ENCODE data around the gene BFSP1. TPM values are rescaled to one million over a fixed set of nuclear protein-coding genes. Genes with fewer than 3 reads are reported as not detected.

Gene BFSP1
- total and polyA plus RNA-seq, 2 donors (not counting 3 experiments of a cell fraction or from before 2014, with no cell fraction given): 3.1 to 5.2 TPM

- Histone ChIP-seq H3K9ac (replicated peaks; ENCODE audit: extremely low read depth, insufficient read depth, low read length) (no peak overlapping the region), H4K20me1 (replicated peaks; ENCODE audit: control insufficient read depth, extremely low read depth, insufficient read depth, low read length) (no peaks in the 10 kb centered on the region), H3K27me3 (ENCODE audit: control insufficient read depth in 2 of 2, insufficient read depth in 2 of 2, low read length in 2 of 2) (peaks cover 0 to 4% of the 10 kb centered on the region in 2 experiments), H3K4me3 (replicated peaks in 1 of 3; ENCODE audit: insufficient read depth in 1 of 3, low read depth in 1 of 3, low read length in 3 of 3) (no peak overlapping the region), H3K9me3 (replicated peaks; ENCODE audit: control insufficient read depth, insufficient read depth, low read length) (no peaks in the 10 kb centered on the region), H3K79me2 (ENCODE audit: control insufficient read depth, insufficient read depth, low read length) (no peaks in the 10 kb centered on the region), H3K4me2 (ENCODE audit: insufficient read depth, low read length) (no peak overlapping the region), H3K4me1 (ENCODE audit: control insufficient read depth, extremely low read depth, insufficient read depth, low read length) (no peaks in the 10 kb centered on the region), H3K9me1 (replicated peaks; ENCODE audit: control insufficient read depth, extremely low read depth, insufficient read depth, low read length) (no peaks in the 10 kb centered on the region), H3K27ac (ENCODE audit: insufficient read depth, low read depth, low read length) (no peak overlapping the region), H2AFZ (ENCODE audit: low read depth, low read length) (no peak overlapping the region), H3K36me3 (ENCODE audit: control insufficient read depth in 2 of 2, extremely low read depth in 1 of 2, insufficient read depth in 2 of 2, low read length in 2 of 2) (no peaks in the 10 kb centered on the region)
- FAIRE-seq: no peak
- no peak for TF ChIP-seq EZH2 (IDR thresholded peaks at IDR 0.05; ENCODE audit: borderline replicate concordance, low read depth, low read length, severe bottlenecking)
- no peak for TF ChIP-seq MYC (IDR thresholded peaks at IDR 0.05; ENCODE audit: low read depth, low read length)
- no peak for TF ChIP-seq MAX (IDR thresholded peaks at IDR 0.05; ENCODE audit: insufficient read depth, insufficient read length)
- no peak for TF ChIP-seq POLR2A (IDR thresholded peaks at IDR 0.05; ENCODE audit: low read depth, low read length)
- CTCF ChIA-PET: no interaction called here
- dilution Hi-C loops (cut with MboI; ENCODE audit: extremely low pct_ligation_motif_present, low sequenced_read_pairs): no loop called here
- no peak for DNase-seq (ENCODE audit: low read depth, low spot score)
- intact Hi-C loops (cut with micrococcal nuclease): no loop called here
- POLR2A ChIA-PET: no interaction called here
- BruUV-seq (replicated peaks): no TSS peak
Measured at GRCh38 chr20:17457079-17457478, 74.1 kb downstream of the BFSP1 start.

GRCh38 chr20:17456279-17456678 lies 74.9 kb downstream of the BFSP1 start:
- no TSS peak for BruUV-seq (replicated peaks)
- Histone ChIP-seq H3K9me1 (replicated peaks; ENCODE audit: control insufficient read depth, extremely low read depth, insufficient read depth, low read length) (no peaks in the 10 kb centered on the region), H3K27ac (ENCODE audit: insufficient read depth, low read depth, low read length) (no peak overlapping the region), H3K4me1 (ENCODE audit: control insufficient read depth, extremely low read depth, insufficient read depth, low read length) (no peaks in the 10 kb centered on the region), H4K20me1 (replicated peaks; ENCODE audit: control insufficient read depth, extremely low read depth, insufficient read depth, low read length) (no peaks in the 10 kb centered on the region), H3K4me3 (replicated peaks in 1 of 3; ENCODE audit: insufficient read depth in 1 of 3, low read depth in 1 of 3, low read length in 3 of 3) (no peak overlapping the region), H3K36me3 (ENCODE audit: control insufficient read depth in 2 of 2, extremely low read depth in 1 of 2, insufficient read depth in 2 of 2, low read length in 2 of 2) (no peaks in the 10 kb centered on the region), H3K79me2 (ENCODE audit: control insufficient read depth, insufficient read depth, low read length) (no peaks in the 10 kb centered on the region), H3K4me2 (ENCODE audit: insufficient read depth, low read length) (no peak overlapping the region), H3K9me3 (replicated peaks; ENCODE audit: control insufficient read depth, insufficient read depth, low read length) (no peaks in the 10 kb centered on the region), H3K27me3 (ENCODE audit: control insufficient read depth in 2 of 2, insufficient read depth in 2 of 2, low read length in 2 of 2) (peaks cover 0 to 4% of the 10 kb centered on the region in 2 experiments), H2AFZ (ENCODE audit: low read depth, low read length) (no peak overlapping the region), H3K9ac (replicated peaks; ENCODE audit: extremely low read depth, insufficient read depth, low read length) (no peak overlapping the region)
- dilution Hi-C loops (cut with MboI; ENCODE audit: extremely low pct_ligation_motif_present, low sequenced_read_pairs) (no loop called here), intact Hi-C loops (cut with micrococcal nuclease) (no loop called here)
- DNase-seq (ENCODE audit: low read depth, low spot score) (no peak), FAIRE-seq (no peak)
- ChIA-PET CTCF (no interaction called here), POLR2A (no interaction called here)
- TF ChIP-seq POLR2AphosphoS5 (IDR thresholded peaks at IDR 0.05; ENCODE audit: insufficient read depth, low read depth, low read length): no peak
- TF ChIP-seq MYC (IDR thresholded peaks at IDR 0.05; ENCODE audit: low read depth, low read length): no peak
- TF ChIP-seq JUN (IDR thresholded peaks at IDR 0.05; ENCODE audit: borderline replicate concordance, insufficient read depth, insufficient read length, low read depth): no peak
- no peak for TF ChIP-seq GATA2 (IDR thresholded peaks at IDR 0.05; ENCODE audit: insufficient read depth, insufficient read length, low read depth, low read length)
- TF ChIP-seq POLR2A (IDR thresholded peaks at IDR 0.05; ENCODE audit: low read depth, low read length): no peak
- no peak for TF ChIP-seq MAX (IDR thresholded peaks at IDR 0.05; ENCODE audit: insufficient read depth, insufficient read length)
- TF ChIP-seq FOS (IDR thresholded peaks at IDR 0.05; ENCODE audit: borderline replicate concordance, insufficient read depth, low read length): no peak
- TF ChIP-seq CTCF (IDR thresholded peaks at IDR 0.05; ENCODE audit: extremely low read depth in 1 of 2, insufficient read depth in 1 of 2, low read depth in 1 of 2, low read length in 2 of 2): no peak
- no peak for TF ChIP-seq EZH2 (IDR thresholded peaks at IDR 0.05; ENCODE audit: borderline replicate concordance, low read depth, low read length, severe bottlenecking)

All from endothelial cell of umbilical vein (primary cell).